Cerebellar cortex (tissue), 1 donor: Measurements from ENCODE around the gene ZNF649.

Experiments
- DNase-seq: peaks from one replicate; pipeline ENCODE4 v3.0.0-alpha.2; 2015; ENCODE audit warnings: low spot score

Gene ZNF649

GRCh38 chr19:51887522-51888498 is 17.0 kb downstream of the ZNF649 start, which contains the start of gene ZNF577:
TSS of gene ZNF577 (minus strand) at chr19:51887951. CDS start at chr19:51880382, 7,569 bp downstream.
- peak; percentile 67 for DNase-seq

- DNase-seq, result no peak
These were observed 20.1 kb downstream of the ZNF649 start for GRCh38 chr19:51884713-51885112.

- no peak for DNase-seq
These were observed 22.3 kb downstream of the ZNF649 start for GRCh38 chr19:51882518-51882917.

GRCh38 chr19:51873097-51873496 is 31.7 kb downstream of the ZNF649 start:
- DNase-seq, result no peak

- no peak for DNase-seq
These were observed 42.8 kb downstream of the ZNF649 start for GRCh38 chr19:51861870-51862622.
